IPS-15b (cell line): ENCODE measurements around the gene SOAT1.
"Not testable (repeated sequence)": the region's sequence is repeated elsewhere in the genome, so short reads cannot be mapped to it uniquely, and the experiment has no call there.

Experiments used
- H3K27me3 ChIP-seq: one replicate; pipeline ENCODE4 v1.6.1; 2013; ENCODE audit warnings: low read length; ENCODE audit not compliant: control insufficient read depth, insufficient read depth
- H3K36me3 ChIP-seq: one replicate; pipeline ENCODE4 v1.6.1; 2013; ENCODE audit warnings: low read length; ENCODE audit not compliant: control insufficient read depth, insufficient read depth
- H3K4me1 ChIP-seq: one replicate; pipeline ENCODE4 v1.6.1; 2013; ENCODE audit warnings: mild to moderate bottlenecking, low read length; ENCODE audit not compliant: control insufficient read depth, insufficient read depth
- H3K4me3 ChIP-seq: one replicate; pipeline ENCODE4 v1.5.1; 2013; ENCODE audit warnings: low read depth, low read length
- H3K9ac ChIP-seq: one replicate; pipeline ENCODE4 v1.6.1; 2013; ENCODE audit warnings: low read depth, mild to moderate bottlenecking, low read length
- H3K9me3 ChIP-seq: one replicate; pipeline ENCODE4 v1.6.1; 2013; ENCODE audit warnings: mild to moderate bottlenecking, low read length; ENCODE audit not compliant: control insufficient read depth, insufficient read depth

SOAT1 gene

DNA sequence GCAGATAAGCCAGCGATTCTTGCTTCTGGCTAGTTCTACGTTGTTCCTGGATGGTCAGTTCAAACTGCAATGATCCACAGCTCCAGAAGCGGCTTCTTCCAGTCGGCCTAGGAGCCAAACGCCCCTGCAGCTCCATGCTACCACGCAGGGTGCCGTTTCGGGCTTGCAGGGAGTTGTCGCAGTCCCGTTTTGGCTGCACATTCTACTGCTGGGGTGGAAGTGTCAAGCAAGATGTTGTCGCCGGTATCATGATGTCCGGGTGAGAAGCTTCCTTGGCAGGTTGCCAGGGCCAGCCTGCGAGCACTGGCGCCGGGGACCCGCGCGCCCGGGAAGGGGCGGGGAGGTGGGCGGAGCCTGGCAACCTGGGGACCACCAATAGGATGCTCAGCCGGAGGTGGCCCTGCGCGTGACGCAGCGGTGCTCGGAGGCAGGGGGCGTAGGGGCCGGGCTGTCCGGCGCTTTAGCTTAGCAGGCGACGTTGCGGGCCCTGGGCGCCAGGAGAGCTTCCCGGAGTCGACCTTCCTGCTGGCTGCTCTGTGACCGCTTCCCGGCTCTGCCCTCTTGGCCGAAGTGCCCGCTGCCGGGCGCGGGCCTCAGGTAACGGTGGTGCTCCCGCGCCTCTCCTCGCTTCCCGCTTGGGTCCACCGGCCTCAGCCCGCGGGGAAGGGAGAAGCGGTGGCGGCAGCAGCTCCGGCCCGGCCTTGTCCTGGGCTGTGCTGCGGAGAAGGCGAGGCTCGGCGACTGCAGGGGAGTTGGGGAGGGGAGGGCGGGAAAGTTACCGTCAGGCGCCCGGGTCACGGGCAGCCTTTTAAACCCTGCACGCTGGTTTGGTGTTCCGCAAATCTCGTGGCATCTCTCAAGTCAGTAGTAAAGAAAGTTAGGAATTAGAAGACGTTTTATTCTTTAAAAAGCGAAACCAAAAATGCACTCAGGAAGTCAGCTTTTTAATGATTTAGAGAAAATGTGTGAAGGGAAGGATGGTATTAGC, at the start of gene SOAT1:
Gene SOAT1, plus strand, starts transcription at position 458 of the 988 bp plus-strand sequence. CDS start 8,888 bp downstream, outside the sequence.
- Histone ChIP-seq H3K4me1 (peaks cover 13% of the 10 kb centered on the region), H3K36me3 (no peaks in the 10 kb centered on the region), H3K4me3 (peak within 1 kb of the TSS; percentile 85), H3K9me3 (no peaks in the 10 kb centered on the region), H3K27me3 (peaks cover 65% of the 10 kb centered on the region), H3K9ac (no peak within 1 kb of the TSS)

DNA sequence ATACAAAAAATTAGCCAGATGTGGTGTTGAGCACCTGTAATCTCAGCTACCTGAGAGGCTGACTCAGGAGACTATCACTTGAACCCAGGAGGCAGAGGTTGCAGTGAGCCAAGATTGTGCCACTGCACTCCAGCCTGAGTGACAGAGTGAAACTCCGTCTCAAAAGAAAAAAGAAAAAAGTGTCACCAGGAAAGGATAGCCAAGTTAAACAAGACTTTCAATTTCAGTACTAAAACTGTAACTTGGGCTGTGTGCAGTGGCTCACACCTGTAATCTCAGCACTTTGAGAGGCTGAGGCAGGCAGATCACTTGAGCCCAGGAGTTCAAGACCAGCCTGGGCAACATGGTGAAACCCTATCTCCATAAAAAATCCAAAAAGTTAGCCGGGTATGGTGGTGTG, 48.2 kb upstream of the SOAT1 start:
- not testable (repeated sequence) for H3K4me3 ChIP-seq, H3K9ac ChIP-seq, H3K4me1 ChIP-seq, H3K27me3 ChIP-seq, H3K9me3 ChIP-seq, H3K36me3 ChIP-seq

DNA sequence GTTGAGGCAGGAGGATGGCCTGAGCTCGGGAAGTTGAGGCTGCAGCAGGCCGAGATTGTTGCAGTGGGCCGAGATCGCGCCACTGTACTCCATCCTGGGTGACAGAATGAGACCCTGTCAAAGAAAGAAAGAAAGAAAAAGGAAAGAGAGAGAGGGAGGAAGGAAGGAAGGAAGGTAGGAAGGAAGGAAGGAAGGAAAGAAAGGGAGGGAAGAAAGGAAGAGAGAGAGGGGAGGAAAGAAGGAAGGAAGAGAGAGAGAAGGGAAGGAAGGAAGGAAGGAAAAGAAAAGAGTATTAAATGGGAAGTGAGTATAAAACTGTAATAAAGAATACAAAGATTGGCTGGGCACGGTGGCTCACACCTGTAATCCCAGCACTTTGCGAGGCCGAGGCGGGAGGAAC, 45.7 kb upstream of the SOAT1 start:
- H3K9me3 ChIP-seq = no peaks in the 10 kb centered on the region
- H3K36me3 ChIP-seq = no peaks in the 10 kb centered on the region
- H3K9ac ChIP-seq = no peak overlapping the region
- H3K4me3 ChIP-seq = no peak overlapping the region
- H3K4me1 ChIP-seq = no peaks in the 10 kb centered on the region
- H3K27me3 ChIP-seq = no peaks in the 10 kb centered on the region

DNA sequence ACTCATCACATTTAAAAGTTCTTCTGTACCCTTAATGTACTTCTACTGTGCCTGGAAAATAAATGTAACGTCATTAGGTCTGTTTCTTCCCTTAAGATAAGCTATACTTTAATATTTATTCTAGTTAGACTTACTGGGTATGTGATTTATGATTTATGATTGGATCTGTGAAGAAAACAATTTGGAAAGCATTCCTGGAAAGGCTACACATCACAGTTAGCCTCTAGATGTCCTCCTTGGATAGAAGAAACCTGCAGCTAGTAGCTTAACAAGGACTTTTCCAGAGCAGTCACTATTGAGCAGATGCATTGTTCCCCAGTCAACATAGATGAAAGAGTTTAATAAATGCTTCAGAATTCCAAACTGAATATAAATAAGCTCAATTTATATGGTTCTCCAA, 41.9 kb upstream of the SOAT1 start:
- H3K9me3 ChIP-seq = no peaks in the 10 kb centered on the region
- no peaks in the 10 kb centered on the region for H3K4me1 ChIP-seq
- no peaks in the 10 kb centered on the region for H3K27me3 ChIP-seq
- no peaks in the 10 kb centered on the region for H3K36me3 ChIP-seq
- H3K4me3 ChIP-seq = no peak overlapping the region
- H3K9ac ChIP-seq = no peak overlapping the region

DNA sequence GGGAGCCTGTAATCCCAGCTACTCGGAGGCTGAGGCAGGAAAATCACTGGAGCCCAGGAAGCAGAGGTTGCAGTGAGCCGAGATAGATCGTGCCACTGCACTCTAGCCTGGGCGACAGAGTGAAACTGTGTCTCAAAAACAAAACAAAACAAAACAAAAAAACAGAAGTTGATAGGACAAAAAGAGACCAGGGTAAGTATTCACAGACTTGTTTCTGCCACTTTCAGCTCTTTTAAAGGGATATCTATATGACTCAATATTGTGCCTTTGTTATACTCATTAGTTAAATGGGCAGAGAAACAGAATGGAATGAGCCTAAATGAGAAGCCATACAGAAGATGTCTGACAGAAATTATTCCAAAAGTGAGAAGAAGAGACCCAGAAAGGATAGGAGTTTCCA, 41.0 kb upstream of the SOAT1 start:
- Histone ChIP-seq H3K4me1 (no peaks in the 10 kb centered on the region), H3K27me3 (no peaks in the 10 kb centered on the region)

DNA sequence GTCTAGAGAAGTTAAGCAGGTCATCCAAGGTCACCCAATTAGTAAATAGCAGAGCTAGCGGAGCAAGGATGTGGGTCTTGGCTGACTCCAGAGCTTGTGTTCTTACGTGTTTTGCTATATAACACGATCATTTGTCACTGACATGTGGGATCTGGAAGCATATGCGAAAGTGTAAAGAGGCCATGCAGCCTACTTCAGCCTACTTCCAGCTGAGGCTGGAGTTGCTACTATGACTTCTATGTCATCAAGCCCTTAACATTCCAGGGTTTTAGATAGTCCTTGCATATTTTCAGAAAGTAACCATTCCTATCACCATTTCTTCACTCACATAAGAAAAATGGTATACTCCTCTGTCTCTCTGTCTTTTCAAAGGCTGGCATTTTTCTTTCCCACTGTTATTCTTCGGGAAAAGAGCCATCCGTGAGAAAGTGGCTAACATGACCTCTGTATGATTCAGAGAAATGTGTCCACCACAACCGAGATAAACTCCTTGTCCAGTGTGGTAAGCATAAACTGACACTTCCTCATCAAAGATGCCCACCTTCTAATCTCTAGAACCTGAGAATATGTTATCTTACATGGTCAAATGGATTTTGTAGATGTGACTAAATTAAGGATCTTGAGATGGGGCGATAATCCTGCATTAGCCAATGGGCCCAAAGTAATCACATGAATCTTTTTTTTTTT, 40.2 kb upstream of the SOAT1 start:
- H3K9me3 ChIP-seq = no peaks in the 10 kb centered on the region
- H3K27me3 ChIP-seq = no peaks in the 10 kb centered on the region
- no peak overlapping the region for H3K4me3 ChIP-seq
- no peak overlapping the region for H3K9ac ChIP-seq
- no peaks in the 10 kb centered on the region for H3K4me1 ChIP-seq
- H3K36me3 ChIP-seq = no peaks in the 10 kb centered on the region

More for the DNA sequence above, 41.0 kb upstream of the SOAT1 start:
- Histone ChIP-seq H3K9me3 (no peaks in the 10 kb centered on the region), H3K36me3 (no peaks in the 10 kb centered on the region), H3K4me3 (no peak overlapping the region), H3K9ac (no peak overlapping the region)

DNA sequence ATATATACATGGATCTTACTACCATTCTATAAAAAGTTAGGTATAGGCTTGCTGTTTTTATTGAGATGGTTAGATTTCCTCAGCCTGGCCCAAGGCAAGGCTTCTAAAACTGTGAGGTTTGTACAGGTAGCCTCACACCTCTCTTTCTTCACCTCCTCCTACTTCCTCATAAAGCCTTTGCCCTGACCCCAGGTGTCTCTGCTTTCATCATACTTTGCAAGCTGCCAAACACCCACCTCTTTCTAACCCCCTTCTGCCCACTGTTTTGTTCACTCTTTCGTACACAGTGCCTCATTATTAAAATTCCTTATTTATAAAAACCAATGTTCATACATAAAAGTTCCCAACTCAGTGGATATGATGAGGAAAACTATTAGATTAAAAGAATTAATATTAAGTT, 31.4 kb upstream of the SOAT1 start:
- no peaks in the 10 kb centered on the region for H3K36me3 ChIP-seq
- no peak overlapping the region for H3K4me3 ChIP-seq
- no peaks in the 10 kb centered on the region for H3K27me3 ChIP-seq
- H3K9me3 ChIP-seq = no peaks in the 10 kb centered on the region
- no peak overlapping the region for H3K9ac ChIP-seq
- no peaks in the 10 kb centered on the region for H3K4me1 ChIP-seq

DNA sequence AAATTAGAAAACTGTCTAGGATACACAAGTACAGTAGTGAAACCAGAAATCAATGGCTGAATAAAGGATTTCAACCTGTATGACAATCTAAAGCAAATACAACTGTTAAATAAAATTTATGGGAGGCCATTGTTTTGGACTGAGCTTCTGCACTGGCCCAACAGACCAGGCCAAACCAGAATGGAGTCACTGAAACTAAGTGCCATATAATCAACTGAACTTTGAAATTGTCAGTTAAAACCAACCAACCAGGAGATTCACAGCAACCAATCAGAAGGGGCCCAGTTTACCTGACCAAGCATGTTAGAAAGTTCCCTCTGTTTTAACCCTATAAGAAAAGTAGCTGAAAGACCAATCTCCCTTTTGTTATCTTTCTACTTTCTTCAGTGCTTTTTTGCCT, 30.5 kb upstream of the SOAT1 start:
- Histone ChIP-seq H3K4me1 (no peaks in the 10 kb centered on the region), H3K9ac (no peak overlapping the region), H3K36me3 (no peaks in the 10 kb centered on the region), H3K4me3 (no peak overlapping the region), H3K9me3 (no peaks in the 10 kb centered on the region), H3K27me3 (no peaks in the 10 kb centered on the region)

DNA sequence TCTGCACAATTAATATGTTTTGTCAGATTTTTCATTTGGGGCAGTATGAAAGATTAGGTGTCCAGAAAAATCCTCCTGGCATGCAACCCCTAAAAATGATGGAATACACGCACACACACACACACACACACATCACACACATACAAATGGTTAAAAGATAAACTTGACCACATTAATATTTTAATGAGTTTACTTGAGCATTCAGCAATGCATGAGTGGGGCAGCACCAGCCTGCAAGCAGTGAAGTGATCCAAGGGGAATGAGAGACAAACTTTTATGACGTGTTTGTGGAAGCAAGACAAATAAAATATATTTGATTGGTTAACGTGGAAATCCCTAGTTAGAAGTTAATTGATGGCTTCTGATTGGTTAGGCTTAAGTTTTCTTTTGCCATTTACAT, 29.1 kb upstream of the SOAT1 start:
- no peaks in the 10 kb centered on the region for H3K27me3 ChIP-seq
- no peak overlapping the region for H3K4me3 ChIP-seq
- H3K36me3 ChIP-seq = no peaks in the 10 kb centered on the region
- H3K9ac ChIP-seq = no peak overlapping the region
- no peaks in the 10 kb centered on the region for H3K9me3 ChIP-seq
- no peaks in the 10 kb centered on the region for H3K4me1 ChIP-seq

DNA sequence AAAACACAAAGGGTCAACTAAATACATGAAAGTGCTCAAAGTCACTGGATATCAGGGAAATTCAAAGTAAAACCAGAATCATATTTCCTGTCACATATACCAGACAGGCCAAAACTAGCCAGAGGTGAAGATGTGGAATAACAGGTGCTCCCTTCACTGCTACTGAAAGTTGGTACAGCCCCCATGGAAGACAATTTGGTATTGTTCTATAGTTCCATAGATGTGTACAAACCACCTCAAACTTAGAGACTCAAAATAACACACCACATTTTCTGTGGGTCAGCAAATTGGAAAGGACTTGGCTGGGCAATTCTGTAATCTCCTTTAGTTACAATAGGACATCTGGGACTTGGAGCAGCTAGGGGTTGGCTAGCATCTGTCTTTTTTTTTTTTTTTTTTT, 24.5 kb upstream of the SOAT1 start:
- Histone ChIP-seq H3K9ac (no peak overlapping the region), H3K36me3 (no peaks in the 10 kb centered on the region), H3K4me3 (no peak overlapping the region), H3K9me3 (no peaks in the 10 kb centered on the region), H3K4me1 (no peaks in the 10 kb centered on the region), H3K27me3 (no peaks in the 10 kb centered on the region)

DNA sequence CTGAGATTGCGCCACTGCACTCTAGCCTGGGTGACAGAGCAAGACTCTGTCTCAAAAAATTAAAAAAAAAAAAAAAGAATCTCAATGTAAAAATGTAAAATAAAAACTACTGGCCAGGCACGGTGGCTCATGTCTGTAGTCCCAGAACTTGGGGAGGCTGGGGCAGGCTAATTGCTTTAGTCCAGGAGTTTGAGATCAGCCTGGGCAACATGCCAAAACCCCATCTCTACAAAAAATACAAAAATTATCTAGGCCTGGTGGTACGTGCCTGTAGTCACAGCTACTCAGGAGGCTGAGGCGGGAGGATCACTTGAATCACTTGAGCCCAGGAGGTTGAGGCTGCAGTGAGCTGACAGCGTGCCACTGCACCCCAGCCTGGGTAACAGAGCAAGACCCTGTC, 19.2 kb upstream of the SOAT1 start:
- not testable (repeated sequence) for H3K4me3 ChIP-seq, H3K36me3 ChIP-seq, H3K9ac ChIP-seq, H3K4me1 ChIP-seq, H3K9me3 ChIP-seq, H3K27me3 ChIP-seq

DNA sequence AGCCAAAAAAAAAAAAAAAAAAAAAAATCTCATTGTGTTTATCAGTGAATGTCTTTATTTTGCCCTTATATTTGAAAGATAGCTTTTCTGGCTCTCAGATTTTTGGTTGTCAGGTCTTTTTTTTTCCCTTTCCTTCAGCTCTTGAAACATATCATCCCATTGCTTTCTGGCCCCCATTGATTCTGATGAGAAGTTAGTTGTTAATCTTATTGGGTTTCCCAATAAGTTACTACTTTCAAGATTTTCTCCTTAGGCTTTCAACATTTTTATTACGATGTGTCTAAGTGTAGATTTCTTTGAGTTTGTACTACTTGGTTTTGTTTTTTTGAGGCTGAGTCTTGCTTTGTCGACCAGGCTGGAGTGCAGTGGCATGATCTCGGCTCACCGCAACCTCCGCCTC, 14.7 kb upstream of the SOAT1 start:
- H3K4me1 ChIP-seq = no peaks in the 10 kb centered on the region
- no peaks in the 10 kb centered on the region for H3K9me3 ChIP-seq
- no peak overlapping the region for H3K4me3 ChIP-seq
- H3K36me3 ChIP-seq = no peaks in the 10 kb centered on the region
- H3K9ac ChIP-seq = no peak overlapping the region
- H3K27me3 ChIP-seq = no peaks in the 10 kb centered on the region
